Mesenchymal stem cell (in vitro differentiated cells and primary cell): Measurements from ENCODE around the gene RBM12.
A peak's percentile ranks its signal among the peaks of the same experiment; 100 is the strongest.

ENCODE experiments used
- DNase-seq: peaks from one replicate; pipeline ENCODE4 v3.0.0-alpha.2; 2013
- H2AFZ ChIP-seq: one replicate; pipeline ENCODE4 v1.6.1; 2013; ENCODE audit warnings: low read depth, mild to moderate bottlenecking, control low read depth, inconsistent platforms, low read length, moderate library complexity
- H2AK5ac ChIP-seq: 2 replicates; pipeline ENCODE4 v1.6.1; 2013; ENCODE audit warnings: low read length, moderate library complexity, mild to moderate bottlenecking, inconsistent platforms; ENCODE audit not compliant: severe bottlenecking
- H2BK120ac ChIP-seq: one replicate; pipeline ENCODE4 v1.6.1; 2013; ENCODE audit warnings: low read depth, mild to moderate bottlenecking, inconsistent platforms, low read length, moderate library complexity
- H2BK12ac ChIP-seq, 2 experiments: one replicate each; pipeline ENCODE4 v1.6.1; 2013; ENCODE audit warnings: inconsistent platforms in 2 of 2, low read length in 2 of 2, mild to moderate bottlenecking in 2 of 2, moderate library complexity in 2 of 2, control low read depth in 1 of 2
- H2BK15ac ChIP-seq: one replicate; pipeline ENCODE4 v1.6.1; 2013; ENCODE audit warnings: mild to moderate bottlenecking, low read depth, inconsistent platforms; ENCODE audit not compliant: poor library complexity, severe bottlenecking
- H2BK5ac ChIP-seq: 2 replicates; pipeline ENCODE4 v1.6.1; 2013; ENCODE audit warnings: low read depth, mild to moderate bottlenecking, low read length, control low read depth, inconsistent platforms; ENCODE audit not compliant: poor library complexity, severe bottlenecking
- H3K14ac ChIP-seq, 2 experiments: one replicate each; pipeline ENCODE4 v1.6.1; 2013; ENCODE audit warnings: inconsistent platforms in 2 of 2, low read length in 2 of 2, control low read depth in 1 of 2, mild to moderate bottlenecking in 1 of 2, moderate library complexity in 1 of 2
- H3K18ac ChIP-seq, 2 experiments: one replicate each; pipeline ENCODE4 v1.6.1; 2013; ENCODE audit warnings: inconsistent platforms in 2 of 2, low read length in 2 of 2, control low read depth in 1 of 2, low read depth in 1 of 2, mild to moderate bottlenecking in 1 of 2
- H3K23ac ChIP-seq, 2 experiments: one replicate each; pipeline ENCODE4 v1.6.1; 2013; ENCODE audit warnings: inconsistent platforms in 2 of 2, low read length in 2 of 2, mild to moderate bottlenecking in 2 of 2, moderate library complexity in 2 of 2, control low read depth in 1 of 2
- H3K27ac ChIP-seq: 2 replicates; pipeline ENCODE4 v1.5.1; 2013; ENCODE audit warnings: mild to moderate bottlenecking, moderate library complexity, low read length, control low read depth, inconsistent platforms; ENCODE audit not compliant: poor library complexity, severe bottlenecking
- H3K27me3 ChIP-seq, 2 experiments: 2 replicates each; pipeline versions ENCODE4 v1.6.1 to v1.7.0; 2013; ENCODE audit warnings: low read length in 2 of 2, mild to moderate bottlenecking in 2 of 2, moderate library complexity in 2 of 2, control low read depth in 1 of 2, inconsistent platforms in 1 of 2; ENCODE audit not compliant: control insufficient read depth in 1 of 2, insufficient read depth in 1 of 2
- H3K36me3 ChIP-seq, 2 experiments: 2 replicates each; pipeline versions ENCODE4 v1.6.1 to v1.7.0; 2013; ENCODE audit warnings: low read length in 2 of 2, control low read depth in 1 of 2, inconsistent platforms in 1 of 2, low read depth in 1 of 2, mild to moderate bottlenecking in 1 of 2; ENCODE audit not compliant: insufficient read depth in 2 of 2, control insufficient read depth in 1 of 2
- H3K4ac ChIP-seq, 2 experiments: one replicate each; pipeline ENCODE4 v1.6.1; 2013; ENCODE audit warnings: inconsistent platforms in 2 of 2, low read length in 2 of 2, mild to moderate bottlenecking in 2 of 2, moderate library complexity in 2 of 2, control low read depth in 1 of 2, low read depth in 1 of 2
- H3K4me1 ChIP-seq: 2 replicates; pipeline ENCODE4 v1.6.1; 2013; ENCODE audit warnings: low read depth, low read length, control low read depth; ENCODE audit not compliant: control insufficient read depth, insufficient read depth
- H3K4me2 ChIP-seq: 2 replicates; pipeline ENCODE4 v1.6.1; 2013; ENCODE audit warnings: low read length, mild to moderate bottlenecking, inconsistent platforms; ENCODE audit not compliant: poor library complexity, severe bottlenecking
- H3K4me3 ChIP-seq, 2 experiments: 2 replicates each; pipeline versions ENCODE4 v1.5.1 to v1.7.0; 2013; ENCODE audit warnings: low read length in 2 of 2, mild to moderate bottlenecking in 2 of 2, control low read depth in 1 of 2, low read depth in 1 of 2; ENCODE audit not compliant: insufficient read depth in 1 of 2
- H3K79me1 ChIP-seq: replicated peaks from 2 replicates; pipeline ENCODE4 v1.6.1; 2013; ENCODE audit warnings: mild to moderate bottlenecking, control low read depth, low read length, inconsistent platforms; ENCODE audit not compliant: poor library complexity, severe bottlenecking
- H3K9ac ChIP-seq: 2 replicates; pipeline ENCODE4 v1.7.0; 2013; ENCODE audit warnings: mild to moderate bottlenecking, low read length, moderate library complexity
- H3K9me3 ChIP-seq: 2 replicates; pipeline ENCODE4 v1.7.0; 2013; ENCODE audit warnings: mild to moderate bottlenecking, low read length; ENCODE audit not compliant: control insufficient read depth
- H4K8ac ChIP-seq: one replicate; pipeline ENCODE4 v1.6.1; 2013; ENCODE audit warnings: inconsistent platforms, mild to moderate bottlenecking, low read length, moderate library complexity
- H4K91ac ChIP-seq: one replicate; pipeline ENCODE4 v1.6.1; 2013; ENCODE audit warnings: mild to moderate bottlenecking, low read length, inconsistent platforms
- WGBS: methylation state at CpG from one replicate; pipeline ENCODE4 v1.1.7; 2013; ENCODE audit warnings: mixed read lengths; 5-methylcytosine and 5-hydroxymethylcytosine counted together

Gene RBM12

DNA sequence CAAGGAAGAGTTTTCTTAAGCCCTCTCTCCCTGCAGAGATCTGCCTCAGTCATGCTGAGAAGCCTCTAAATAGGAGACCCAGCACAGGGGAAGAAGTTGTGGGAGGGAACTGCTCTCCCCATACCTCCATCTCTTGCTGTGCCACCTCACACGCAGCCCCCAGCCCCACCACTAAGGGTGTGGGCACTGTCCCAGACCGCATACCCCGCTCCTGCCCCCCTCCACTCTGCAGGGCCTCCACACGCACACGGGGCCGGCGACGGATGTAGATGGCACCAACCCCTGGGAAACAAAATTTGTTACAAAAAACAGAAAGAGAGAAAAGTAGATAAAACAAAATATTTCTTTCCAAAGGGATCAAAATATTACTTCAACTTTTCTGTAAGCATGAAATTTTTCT lies 10.2 kb upstream of the RBM12 start:
- no peak overlapping the region for H4K8ac ChIP-seq
- H3K36me3 ChIP-seq, result peaks cover 41 to 70% of the 10 kb centered on the region in 2 experiments
- H3K27me3 ChIP-seq, result no peaks in the 10 kb centered on the region
- peaks cover 7% of the 10 kb centered on the region for H3K79me1 ChIP-seq
- no peak overlapping the region for H2BK15ac ChIP-seq
- H3K9me3 ChIP-seq, result no peaks in the 10 kb centered on the region
- H3K23ac ChIP-seq, result no peak overlapping the region
- H3K4ac ChIP-seq, result no peak overlapping the region
- DNase-seq, result no peak
- H2BK120ac ChIP-seq, result no peak overlapping the region
- no peaks in the 10 kb centered on the region for H3K4me1 ChIP-seq
- H3K4me2 ChIP-seq, result no peak overlapping the region
- H2BK5ac ChIP-seq, result no peak overlapping the region
- no peak overlapping the region for H4K91ac ChIP-seq
- no peak overlapping the region for H3K9ac ChIP-seq
- no peak overlapping the region for H2BK12ac ChIP-seq
- no peak overlapping the region for H3K4me3 ChIP-seq
- no peak overlapping the region for H3K18ac ChIP-seq
- no peak overlapping the region for H2AK5ac ChIP-seq
- H3K14ac ChIP-seq, result peak overlapping the region in 1 of 2 experiments; percentile 28
- H3K27ac ChIP-seq, result no peak overlapping the region
- 94% methylated on average over 3 of the region's 8 CpGs for WGBS
- no peak overlapping the region for H2AFZ ChIP-seq

DNA sequence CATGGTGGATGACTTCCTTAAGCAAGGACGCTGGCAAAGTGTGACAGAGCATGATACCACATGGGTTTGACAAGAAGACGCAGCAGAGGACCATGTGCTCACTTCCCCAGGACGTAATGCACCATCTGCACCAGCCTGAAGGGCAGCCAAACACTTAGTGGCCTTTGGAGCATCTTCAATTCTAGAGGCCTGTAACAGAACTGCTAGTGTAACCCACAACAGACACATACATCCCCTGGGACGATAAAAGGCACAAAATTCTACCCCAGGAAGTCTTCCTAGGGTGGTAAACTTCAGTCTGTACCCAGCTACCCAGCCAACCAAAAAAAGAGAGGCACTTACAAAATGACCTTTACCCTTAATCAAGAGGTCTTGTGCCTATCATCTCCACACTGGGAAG lies 9.2 kb upstream of the RBM12 start:
- Histone ChIP-seq H4K91ac (no peak overlapping the region), H3K4me2 (no peak overlapping the region), H2BK5ac (no peak overlapping the region), H3K9ac (no peak overlapping the region), H3K18ac (no peak overlapping the region), H3K9me3 (no peaks in the 10 kb centered on the region), H2BK120ac (no peak overlapping the region), H3K14ac (no peak overlapping the region), H2AFZ (no peak overlapping the region), H3K4me1 (no peaks in the 10 kb centered on the region), H2BK12ac (no peak overlapping the region), H3K4me3 (no peak overlapping the region), H3K79me1 (peaks cover 9% of the 10 kb centered on the region), H3K36me3 (peaks cover 50 to 74% of the 10 kb centered on the region in 2 experiments), H3K27ac (no peak overlapping the region), H2AK5ac (no peak overlapping the region), H3K4ac (no peak overlapping the region), H2BK15ac (no peak overlapping the region), H3K27me3 (no peaks in the 10 kb centered on the region), H4K8ac (no peak overlapping the region), H3K23ac (no peak overlapping the region)
- DNase-seq, result no peak
- WGBS, result 89% methylated on average over 4 of the region's 4 CpGs

DNA sequence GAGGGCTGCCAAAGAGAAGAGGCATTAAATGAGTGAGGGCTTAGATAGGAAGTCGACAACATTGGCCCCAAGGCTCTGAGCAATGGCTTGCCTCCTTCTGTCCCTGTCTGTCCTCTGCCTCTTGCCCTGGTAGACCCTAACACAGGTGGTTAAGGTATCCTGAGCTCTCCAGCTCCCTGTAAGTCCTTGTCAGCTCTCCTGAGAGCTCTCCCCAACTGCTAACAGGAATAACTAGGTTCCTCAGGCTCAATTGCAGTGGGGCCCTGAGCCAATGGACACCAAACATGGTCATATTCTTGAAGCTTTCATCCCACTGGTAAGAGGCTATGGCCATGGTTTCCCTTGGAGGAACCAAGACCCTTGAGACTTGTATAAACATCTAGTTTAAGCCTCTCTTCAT lies 5.0 kb upstream of the RBM12 start:
- Histone ChIP-seq H3K27me3 (no peaks in the 10 kb centered on the region), H2AK5ac (no peak overlapping the region), H2BK15ac (no peak overlapping the region), H3K9ac (no peak overlapping the region), H3K23ac (no peak overlapping the region), H3K27ac (no peak overlapping the region), H3K4me1 (no peaks in the 10 kb centered on the region), H3K36me3 (peaks cover 43 to 63% of the 10 kb centered on the region in 2 experiments), H3K9me3 (no peaks in the 10 kb centered on the region), H4K91ac (no peak overlapping the region), H3K14ac (no peak overlapping the region), H2BK12ac (no peak overlapping the region), H4K8ac (no peak overlapping the region), H3K4me2 (no peak overlapping the region), H3K79me1 (peaks cover 4% of the 10 kb centered on the region), H2AFZ (no peak overlapping the region), H2BK5ac (no peak overlapping the region), H3K4me3 (no peak overlapping the region), H3K18ac (no peak overlapping the region), H2BK120ac (no peak overlapping the region), H3K4ac (no peak overlapping the region)
- DNase-seq, result no peak
- 83% methylated on average over 1 of the region's 1 CpG for WGBS

DNA sequence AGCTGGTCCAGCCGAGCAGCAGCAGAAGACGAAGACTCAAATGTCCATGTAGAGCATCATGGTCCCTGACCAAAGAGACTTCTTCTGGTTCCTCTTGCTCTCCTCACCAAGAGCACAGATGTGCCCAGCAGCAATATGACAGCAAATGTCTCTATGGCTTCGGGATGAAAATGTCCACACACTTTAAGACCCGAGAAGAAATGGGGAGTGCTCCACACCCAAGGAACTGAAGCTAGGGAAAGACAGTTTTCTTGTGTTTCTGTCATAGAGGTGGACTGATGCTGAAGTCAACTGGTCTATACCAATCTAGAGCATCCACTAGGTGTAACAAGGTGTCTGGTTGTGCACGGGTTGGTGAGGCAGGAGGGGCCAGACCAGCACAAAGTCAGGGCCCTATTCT lies 4.5 kb upstream of the RBM12 start:
- no peak overlapping the region for H3K23ac ChIP-seq
- no peak overlapping the region for H2AK5ac ChIP-seq
- no peaks in the 10 kb centered on the region for H3K27me3 ChIP-seq
- no peak overlapping the region for H2BK12ac ChIP-seq
- no peak for DNase-seq
- peaks cover 4% of the 10 kb centered on the region for H3K79me1 ChIP-seq
- no peak overlapping the region for H3K4ac ChIP-seq
- no peak overlapping the region for H3K9ac ChIP-seq
- H4K8ac ChIP-seq, result no peak overlapping the region
- no peak overlapping the region for H2BK5ac ChIP-seq
- H2BK15ac ChIP-seq, result no peak overlapping the region
- peaks cover 38 to 59% of the 10 kb centered on the region in 2 experiments for H3K36me3 ChIP-seq
- H3K27ac ChIP-seq, result no peak overlapping the region
- H3K18ac ChIP-seq, result no peak overlapping the region
- H3K14ac ChIP-seq, result no peak overlapping the region
- H3K4me1 ChIP-seq, result no peaks in the 10 kb centered on the region
- H4K91ac ChIP-seq, result no peak overlapping the region
- H3K4me3 ChIP-seq, result no peak overlapping the region
- no peak overlapping the region for H3K4me2 ChIP-seq
- H3K9me3 ChIP-seq, result no peaks in the 10 kb centered on the region
- 97% methylated on average over 5 of the region's 5 CpGs for WGBS
- H2AFZ ChIP-seq, result no peak overlapping the region
- no peak overlapping the region for H2BK120ac ChIP-seq
